Esophagus squamous epithelium (tissue), 5 donors: Measurements from ENCODE around the gene DOCK3. TPM values are rescaled to one million over a fixed set of nuclear protein-coding genes. Genes with fewer than 3 reads are reported as not detected.

ENCODE experiments used
- DNase-seq: peaks from one replicate; lab custom pipeline; 2025; lab: John Stamatoyannopoulos, UW
- H3K27ac ChIP-seq, 4 donors: fragments of 200-600 bp; sonication (generic); one replicate each; pipeline ENCODE4 v1.5.1; 2016 to 2019; ENCODE audit warnings: mild to moderate bottlenecking in 1 of 4
- H3K27me3 ChIP-seq, 4 donors: fragments of 200-600 bp; sonication (generic); 1 replicate in 3 of 4; 2 replicates in 1 of 4; pipeline versions ENCODE4 v1.5.1 to v1.6.0; 2017 to 2021; ENCODE audit warnings: antibody characterized with exemption in 1 of 4
- H3K36me3 ChIP-seq, 3 donors: fragments of 200-600 bp; sonication (generic); one replicate each; pipeline ENCODE4 v1.5.1; 2016 to 2019
- H3K4me1 ChIP-seq, 3 donors: fragments of 200-600 bp; sonication (generic); one replicate each; pipeline ENCODE4 v1.5.1; 2017 to 2019
- H3K4me3 ChIP-seq, 4 donors: fragments of 200-600 bp; sonication (generic); 1 replicate in 3 of 4; 2 replicates in 1 of 4; pipeline ENCODE4 v1.5.1; 2016 to 2019; ENCODE audit warnings: mild to moderate bottlenecking in 2 of 4, moderate library complexity in 1 of 4
- H3K9me3 ChIP-seq, 3 donors: fragments of 200-600 bp; sonication (generic); one replicate each; pipeline ENCODE4 v1.5.1; 2016 to 2019
- CTCF ChIP-seq, 6 experiments: fragments of 450-650 bp in 4 of 6; fragments of 200-600 bp in 2 of 6; sonication (generic) in 2 of 6; IDR thresholded peaks; one replicate each; pipeline ENCODE4 v1.5.1; 2016 to 2019; ENCODE audit warnings: antibody characterized with exemption in 6 of 6, mild to moderate bottlenecking in 4 of 6, moderate library complexity in 4 of 6
- POLR2A ChIP-seq, 4 donors: fragments of 450-650 bp; IDR thresholded peaks; one replicate each; pipeline ENCODE4 v1.6.1; 2017; ENCODE audit warnings: antibody characterized with exemption in 4 of 4, mild to moderate bottlenecking in 4 of 4, moderate library complexity in 3 of 4
- WGBS, 2 donors: methylation state at CpG; one replicate each; pipeline ENCODE4 v1.1.5; 2018; 5-methylcytosine and 5-hydroxymethylcytosine counted together
- intact Hi-C: fragments of 100-400 bp; cut with DNase I; formaldehyde crosslinking; loops from one replicate; pipeline ENCODE4 v1.15.0; 2022
- total RNA-seq, 4 donors: library from RNA; depleted of rRNA; stranded (reverse); fragments of >200 nt; gene quantifications; one replicate each; pipeline ENCODE4 v1.1.0, GENCODE V29; 2016
- donor health status: DM: yes; HTN: yes; CAD: no.

Gene DOCK3
- total RNA-seq, 4 donors from 2014 or later: 0.92 to 1.7 (median 1.4) TPM

GRCh38 chr3:51396401-51396800, 721.7 kb downstream of the DOCK3 start:
- peak overlapping the region in 1 of 4 donors; percentile 16 for H3K27ac ChIP-seq
- peaks cover 25 to 61% (median 36%) of the 10 kb centered on the region in 3 donors for H3K4me1 ChIP-seq
- H3K36me3 ChIP-seq: peaks cover 20 to 95% (median 39%) of the 10 kb centered on the region in 3 donors
- H3K27me3 ChIP-seq: no peaks in the 10 kb centered on the region
- H3K4me3 ChIP-seq: no peak overlapping the region
- WGBS, 2 donors: 93 to 100% methylated on average over 1 of the region's 1 CpG
- no peak for DNase-seq
- TF ChIP-seq POLR2A (IDR thresholded peaks at IDR 0.05): no peak
- no peak for TF ChIP-seq CTCF (IDR thresholded peaks at IDR 0.05)
- intact Hi-C loops: loop anchor here (10.0 kb wide), 1 partner anchor 288 kb away; no protein-coding TSS in a partner anchor
- H3K9me3 ChIP-seq: no peaks in the 10 kb centered on the region

- DNase-seq: no peak
- Histone ChIP-seq H3K4me1 (peaks cover 17 to 53% (median 30%) of the 10 kb centered on the region in 3 donors), H3K36me3 (peaks cover 20 to 100% (median 36%) of the 10 kb centered on the region in 3 donors), H3K9me3 (no peaks in the 10 kb centered on the region), H3K27ac (no peak overlapping the region), H3K4me3 (no peak overlapping the region), H3K27me3 (no peaks in the 10 kb centered on the region)
- TF ChIP-seq CTCF (IDR thresholded peaks at IDR 0.05) (no peak), POLR2A (IDR thresholded peaks at IDR 0.05) (no peak)
- intact Hi-C loops: loop anchor here (10.0 kb wide), 1 partner anchor 287 kb away; no protein-coding TSS in a partner anchor
- WGBS, 2 donors: 61 to 83% methylated on average over 3 to 5 of the region's 5 CpGs
These were observed 722.7 kb downstream of the DOCK3 start for GRCh38 chr3:51397392-51397791.

- intact Hi-C loops: loop anchor here (10.0 kb wide), 1 partner anchor 286 kb away; no protein-coding TSS in a partner anchor
- peaks cover 11 to 100% (median 35%) of the 10 kb centered on the region in 3 donors for H3K36me3 ChIP-seq
These were observed 724.0 kb downstream of the DOCK3 start for GRCh38 chr3:51398595-51399310.

GRCh38 chr3:51400166-51400565, 725.4 kb downstream of the DOCK3 start:
- WGBS, 2 donors: 81 to 90% methylated on average over 3 to 4 of the region's 4 CpGs
- intact Hi-C loops: no loop called here
- TF ChIP-seq CTCF (IDR thresholded peaks at IDR 0.05) (no peak), POLR2A (IDR thresholded peaks at IDR 0.05) (no peak)
- Histone ChIP-seq H3K36me3 (peaks cover under 1 to 100% (median 23%) of the 10 kb centered on the region in 3 donors), H3K9me3 (no peaks in the 10 kb centered on the region), H3K4me1 (peaks cover 4 to 25% (median 8%) of the 10 kb centered on the region in 3 donors), H3K27me3 (no peaks in the 10 kb centered on the region), H3K4me3 (no peak overlapping the region), H3K27ac (no peak overlapping the region)
- no peak for DNase-seq

More at GRCh38 chr3:51398595-51399310, 724.0 kb downstream of the DOCK3 start:
- no peak for DNase-seq
- WGBS, 2 donors: 61 to 73% methylated on average over 3 to 6 of the region's 8 CpGs
- Histone ChIP-seq H3K27ac (no peak overlapping the region), H3K4me3 (no peak overlapping the region), H3K27me3 (no peaks in the 10 kb centered on the region), H3K9me3 (no peaks in the 10 kb centered on the region), H3K4me1 (peaks cover 7 to 39% (median 16%) of the 10 kb centered on the region in 3 donors)
- TF ChIP-seq POLR2A (IDR thresholded peaks at IDR 0.05): no peak

- Histone ChIP-seq H3K27ac (no peak overlapping the region), H3K36me3 (peaks cover 0 to 98% (median 11%) of the 10 kb centered on the region in 3 donors), H3K4me1 (peaks cover 0 to 9% (median 2%) of the 10 kb centered on the region in 3 donors), H3K9me3 (no peaks in the 10 kb centered on the region), H3K27me3 (no peaks in the 10 kb centered on the region), H3K4me3 (no peak overlapping the region)
- DNase-seq: no peak
- TF ChIP-seq POLR2A (IDR thresholded peaks at IDR 0.05): no peak
- no peak for TF ChIP-seq CTCF (IDR thresholded peaks at IDR 0.05)
- 83 to 89% methylated on average over 4 of the region's 4 CpGs for WGBS, 2 donors
- intact Hi-C loops: no loop called here
These were observed 727.0 kb downstream of the DOCK3 start for GRCh38 chr3:51401735-51402134.
